ENCODE measurements around the gene PTPRE.

GRCh38 chr10:127875449-127875765 is 31.5 kb upstream of the PTPRE start:
- TF ChIP-seq CTCF (IDR thresholded peaks at IDR 0.05), result no peak
- no peak for TF ChIP-seq POLR2A (IDR thresholded peaks at IDR 0.05)

All from body of pancreas (tissue), 4 donors.